ENCODE measurements around the gene GRID1.

The GRID1 gene

GRCh38 chr10:86355571-86356038 lies 11.0 kb downstream of the GRID1 start:
- H3K4me3 ChIP-seq (ENCODE audit: low read depth, low read length), result no peak overlapping the region

GRCh38 chr10:86354761-86355540 lies 11.6 kb downstream of the GRID1 start:
- no peak overlapping the region for H3K4me3 ChIP-seq (ENCODE audit: low read depth, low read length)

DNA sequence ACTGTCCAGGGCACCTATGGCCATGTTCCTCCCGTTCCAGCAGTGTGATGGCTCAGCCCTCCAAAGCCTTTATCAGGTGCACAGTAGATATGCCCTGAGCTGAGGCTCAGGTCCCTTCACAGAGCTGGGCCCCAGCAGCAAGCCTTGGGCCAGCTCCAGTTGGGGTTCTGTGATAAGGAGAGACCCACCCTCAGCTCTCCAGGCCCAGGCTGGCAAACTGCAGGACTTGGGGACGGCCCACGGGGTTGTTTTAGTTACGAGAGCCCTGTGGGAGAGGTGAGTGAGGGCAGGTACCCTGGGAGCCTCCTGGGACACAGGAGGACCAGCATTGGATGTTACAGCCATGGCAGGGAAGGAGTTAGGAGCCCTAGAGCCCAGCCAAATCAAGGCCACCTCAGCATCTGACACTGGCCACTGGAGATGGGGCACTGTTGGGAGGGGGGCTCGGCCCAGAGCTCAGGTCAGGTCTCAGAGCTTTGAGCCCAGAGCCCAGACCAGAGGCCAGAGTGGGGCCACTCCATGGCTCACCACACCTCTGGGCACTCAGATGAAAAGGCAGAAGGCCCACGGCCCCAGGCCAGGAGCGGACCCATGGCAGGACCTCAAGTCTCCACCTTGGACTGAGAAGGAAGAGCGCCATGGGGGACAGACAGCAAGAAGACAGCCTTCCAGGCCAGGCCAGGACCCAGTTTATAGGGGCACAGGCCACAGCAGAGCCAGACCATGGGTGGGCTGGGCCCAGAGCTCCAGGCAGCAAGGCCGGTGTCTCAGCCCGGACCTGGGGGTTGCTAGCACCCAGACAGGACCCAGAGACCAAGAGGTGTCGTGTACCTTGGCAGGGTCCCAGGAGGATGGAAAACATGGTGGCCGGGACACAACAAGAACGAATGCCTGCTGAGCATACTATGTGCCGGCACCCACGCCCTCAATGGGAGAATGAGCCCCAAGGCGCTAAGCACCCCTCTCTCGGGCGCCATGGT lies 12.8 kb downstream of the GRID1 start:
- H3K4me3 ChIP-seq (ENCODE audit: low read depth, low read length), result no peak overlapping the region

DNA sequence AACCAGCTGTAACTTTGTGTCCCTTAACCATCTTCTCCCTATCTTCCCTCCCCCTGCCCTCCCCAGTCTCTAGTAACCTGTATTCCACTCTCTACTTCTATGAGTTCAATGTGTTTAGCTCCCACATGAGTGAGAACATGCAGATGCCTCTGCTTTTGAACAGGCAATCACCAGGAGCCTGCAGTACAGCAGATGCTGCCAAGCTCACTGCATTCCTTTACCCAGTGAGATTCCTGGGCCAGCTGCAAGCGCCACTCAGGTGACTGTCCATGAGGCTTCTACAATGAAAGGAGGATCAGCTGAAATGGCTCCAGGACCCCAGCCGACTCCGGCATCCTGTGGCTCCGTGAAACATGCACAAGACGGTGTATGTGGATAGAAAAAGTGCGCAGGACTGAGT lies 15.7 kb downstream of the GRID1 start:
- H3K4me3 ChIP-seq (ENCODE audit: low read depth, low read length), result no peak overlapping the region

DNA sequence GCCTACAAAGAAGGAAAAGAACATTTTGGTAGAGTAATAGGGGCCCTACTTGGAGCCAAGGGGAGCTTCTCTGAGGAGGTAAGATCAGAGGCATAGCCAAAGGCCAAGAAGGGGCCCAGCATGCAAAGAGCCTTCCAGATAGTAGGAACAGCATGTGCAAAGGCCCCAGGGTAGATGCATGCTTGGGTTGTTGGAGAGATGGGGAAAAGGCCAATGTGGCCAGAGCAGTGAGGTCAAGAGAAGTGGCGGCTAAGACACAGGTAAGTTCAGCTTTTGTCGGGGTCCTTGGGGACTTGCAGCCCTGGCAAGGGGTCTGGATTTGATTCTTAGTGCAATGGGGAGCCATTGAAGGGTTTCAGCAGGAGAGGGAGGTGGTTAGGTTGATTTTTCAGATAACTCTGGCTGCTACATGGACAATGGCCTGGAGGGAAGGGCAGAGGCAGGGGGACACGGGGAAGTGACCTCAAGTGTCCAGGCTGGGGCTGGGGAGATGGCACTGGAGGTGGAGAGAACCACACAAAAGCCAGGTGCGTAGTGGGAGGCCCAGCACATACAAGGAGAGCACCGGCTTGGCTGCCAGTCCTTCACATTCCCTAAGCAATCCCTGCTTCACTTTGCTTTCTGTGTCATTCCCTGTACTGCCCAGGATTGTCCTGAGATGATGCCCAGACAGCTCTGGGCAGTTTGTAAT lies 16.5 kb downstream of the GRID1 start:
- no peak overlapping the region for H3K4me3 ChIP-seq (ENCODE audit: low read depth, low read length)

GRCh38 chr10:86349474-86349873 lies 17.1 kb downstream of the GRID1 start:
- H3K4me3 ChIP-seq (ENCODE audit: low read depth, low read length), result no peak overlapping the region

DNA sequence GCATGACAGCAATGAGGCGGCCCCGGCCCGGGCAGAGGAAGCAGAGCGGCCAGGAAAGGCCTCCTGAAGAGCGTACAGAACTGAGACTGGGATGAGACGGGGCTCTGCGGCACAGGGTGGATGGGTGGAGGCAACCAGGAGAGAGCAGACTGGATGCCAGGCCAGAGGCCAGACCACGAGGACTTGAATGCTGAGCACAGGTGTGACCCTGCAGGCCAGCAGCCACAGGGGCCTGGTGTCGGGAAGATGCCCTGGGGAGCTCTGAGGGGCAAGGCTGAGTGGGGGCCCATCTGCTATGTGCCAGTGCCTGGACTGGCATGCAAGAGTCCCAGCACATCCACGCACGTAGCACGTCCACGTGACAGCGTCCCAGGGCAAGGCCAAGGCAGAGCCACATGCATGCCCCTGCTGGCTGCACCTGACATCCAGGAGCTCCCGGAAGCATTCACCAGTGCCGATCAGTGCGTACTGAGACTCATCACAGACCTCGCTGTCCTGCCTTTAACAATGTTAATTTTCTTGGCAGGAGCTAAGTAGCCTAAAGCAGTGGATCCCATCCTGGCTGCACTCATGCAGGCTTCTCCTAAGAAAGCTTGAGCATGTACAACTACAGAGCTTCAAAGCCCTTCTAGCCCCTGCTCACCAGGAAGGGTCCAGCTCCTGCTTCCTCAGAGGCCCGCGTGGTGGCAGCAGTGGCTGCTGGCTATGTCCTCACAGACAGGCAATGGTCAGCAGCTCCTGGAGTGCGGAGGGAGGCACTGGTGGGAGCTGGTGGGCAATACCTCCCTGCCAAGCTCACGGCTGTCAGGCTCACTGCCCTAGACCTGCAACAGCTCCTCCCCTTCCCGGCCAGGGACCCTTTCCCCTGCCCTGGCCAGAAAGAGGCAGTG lies 18.0 kb downstream of the GRID1 start:
- H3K4me3 ChIP-seq (ENCODE audit: low read depth, low read length), result no peak overlapping the region

DNA sequence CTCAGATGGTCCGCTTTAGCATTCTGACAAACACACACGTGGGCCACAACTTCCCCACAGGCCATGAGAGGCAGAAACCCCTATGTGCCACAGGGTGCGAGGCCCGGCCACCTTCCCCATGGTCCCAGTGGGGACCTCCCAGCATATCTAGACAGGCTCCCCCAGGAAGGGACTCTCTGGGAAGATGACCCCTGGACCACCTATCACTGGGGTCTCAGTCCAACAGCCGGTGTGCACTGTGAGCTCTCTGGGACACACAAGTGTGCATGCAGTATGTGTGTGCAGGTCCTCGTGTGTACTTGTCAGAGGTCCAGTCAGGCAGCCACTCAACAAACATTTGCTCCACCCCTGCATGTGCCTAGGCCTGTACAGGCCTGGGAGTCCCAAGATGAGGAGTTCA lies 18.7 kb downstream of the GRID1 start:
- H3K4me3 ChIP-seq (ENCODE audit: low read depth, low read length), result no peak overlapping the region

- H3K4me3 ChIP-seq (ENCODE audit: low read depth, low read length), result no peak overlapping the region
Observed at GRCh38 chr10:86346799-86347665, 19.6 kb downstream of the GRID1 start.

GRCh38 chr10:86345859-86346798 lies 20.5 kb downstream of the GRID1 start:
- H3K4me3 ChIP-seq (ENCODE audit: low read depth, low read length), result no peak overlapping the region

DNA sequence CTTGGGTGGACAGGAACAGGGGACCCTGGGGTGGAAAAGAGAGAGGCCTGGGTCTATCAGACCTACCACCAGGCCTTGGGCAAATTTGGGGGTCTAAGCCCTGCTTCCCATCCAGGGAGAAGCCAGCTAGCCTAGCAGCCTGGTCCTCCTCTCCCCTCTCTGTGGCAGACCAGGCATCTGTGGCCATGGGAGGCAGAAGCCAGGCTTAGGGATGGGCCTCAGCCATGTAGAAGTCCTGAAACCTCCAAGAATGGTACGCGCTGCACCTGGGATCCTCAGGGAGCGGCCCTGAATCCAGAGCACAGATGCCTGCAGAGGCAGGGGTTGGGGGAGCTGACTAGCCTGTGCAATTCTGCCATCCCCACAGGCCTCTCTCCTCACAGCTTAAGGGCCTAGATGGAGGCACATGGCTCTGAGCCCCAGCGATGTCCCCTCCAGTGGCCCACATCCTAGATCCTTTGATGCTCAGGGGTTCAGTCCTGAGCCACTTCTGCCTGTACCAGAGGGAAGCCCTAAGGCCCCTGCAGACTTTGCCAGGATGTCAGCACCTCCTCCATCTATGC lies 21.2 kb downstream of the GRID1 start:
- no peak overlapping the region for H3K4me3 ChIP-seq (ENCODE audit: low read depth, low read length)

DNA sequence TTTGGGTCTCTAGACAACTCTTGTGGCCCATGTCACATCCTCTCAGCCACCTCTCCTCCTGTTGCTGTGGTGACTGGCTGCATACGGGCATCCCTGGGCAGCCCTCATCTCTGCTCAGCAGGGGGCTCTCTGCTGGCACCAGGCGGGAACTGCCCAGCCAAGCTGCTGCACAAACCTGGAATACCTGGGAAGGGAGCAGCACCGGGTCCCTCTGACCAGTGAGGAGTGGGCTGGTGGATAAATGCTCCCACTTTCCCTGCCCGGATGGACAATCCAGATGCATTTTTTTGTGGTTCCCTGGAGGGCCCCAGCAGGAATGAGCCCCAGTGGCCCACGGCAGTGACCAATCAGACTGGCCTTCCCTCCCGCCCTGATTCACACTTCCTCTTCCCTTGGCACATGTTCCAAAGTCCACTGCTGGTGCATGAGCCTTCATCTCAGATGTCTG lies 21.9 kb downstream of the GRID1 start:
- H3K4me3 ChIP-seq (ENCODE audit: low read depth, low read length), result no peak overlapping the region

DNA sequence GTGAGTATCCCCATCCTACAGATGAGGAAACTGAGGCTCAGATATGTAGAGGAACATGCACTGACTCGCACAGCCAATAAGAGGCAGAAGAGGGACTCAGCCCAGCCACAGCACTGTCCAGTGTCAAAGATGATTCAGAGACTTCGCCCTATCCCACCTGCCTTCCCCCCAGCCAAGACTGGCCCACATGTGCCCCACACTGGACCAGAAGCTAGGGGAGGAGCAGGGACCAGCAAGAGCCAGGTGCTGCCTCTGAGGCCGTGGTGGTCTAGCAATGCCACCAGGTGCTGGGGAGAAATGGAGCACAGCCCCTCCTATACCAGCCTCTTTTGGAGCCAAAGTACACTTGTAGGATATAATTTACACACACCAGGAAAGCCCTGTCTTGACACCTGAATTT lies 22.3 kb downstream of the GRID1 start:
- H3K4me3 ChIP-seq (ENCODE audit: low read depth, low read length), result no peak overlapping the region

DNA sequence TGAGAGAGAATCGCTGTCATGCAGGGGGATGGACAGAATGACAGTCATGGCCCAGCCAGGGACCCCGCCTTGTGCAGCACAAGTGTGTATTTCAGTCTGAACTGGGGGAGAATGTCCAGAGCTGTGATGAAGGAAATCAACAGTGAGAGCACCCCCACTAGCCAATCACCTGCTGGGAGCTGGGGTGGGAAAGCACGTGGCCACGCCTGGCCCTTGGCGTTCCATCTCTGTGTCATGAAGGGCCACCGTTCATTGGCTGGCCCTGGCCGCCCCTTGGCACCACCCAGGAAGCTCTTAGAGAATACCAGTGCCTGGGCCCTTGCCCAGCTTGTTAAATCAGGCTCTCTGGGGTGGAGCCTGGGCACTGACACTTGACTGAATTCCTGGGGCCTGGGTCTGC lies 22.8 kb downstream of the GRID1 start:
- H3K4me3 ChIP-seq (ENCODE audit: low read depth, low read length), result no peak overlapping the region

DNA sequence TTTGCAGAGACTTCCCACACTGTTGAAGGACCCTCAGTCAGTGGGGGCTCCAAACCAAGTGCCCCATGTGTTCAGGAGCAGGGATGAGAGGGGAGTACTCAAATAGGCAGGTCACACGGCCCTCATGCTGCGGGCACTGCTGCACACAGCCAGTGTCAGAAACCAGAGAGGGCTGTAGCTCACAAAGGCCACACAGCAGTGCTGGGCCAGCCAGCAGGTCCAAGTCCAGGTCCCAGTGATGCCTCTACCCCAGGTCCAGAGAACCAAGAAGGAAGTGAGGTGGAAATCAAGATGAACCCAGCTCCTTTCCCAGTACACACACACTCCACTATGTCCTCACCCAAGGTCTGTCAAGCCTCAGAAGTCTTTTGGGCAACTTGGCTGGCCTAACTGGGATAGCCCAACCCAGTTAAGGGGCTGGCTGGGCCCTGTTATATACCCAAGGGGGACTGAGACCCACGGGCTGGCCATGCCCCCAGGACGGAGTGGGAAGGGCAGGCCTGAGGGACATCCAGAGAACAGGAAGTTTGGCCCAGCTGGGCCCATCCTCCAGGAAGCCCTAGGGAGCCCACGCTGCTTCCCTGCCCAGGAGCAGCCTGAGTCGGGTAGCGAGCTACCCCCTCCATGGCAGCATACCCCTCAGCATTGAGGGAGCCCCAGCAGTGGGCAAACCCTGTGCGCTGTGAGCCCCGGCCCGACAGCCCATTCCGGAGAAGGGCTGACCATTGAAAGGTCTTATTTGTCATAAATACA lies 24.3 kb downstream of the GRID1 start:
- H3K4me3 ChIP-seq (ENCODE audit: low read depth, low read length), result no peak overlapping the region

DNA sequence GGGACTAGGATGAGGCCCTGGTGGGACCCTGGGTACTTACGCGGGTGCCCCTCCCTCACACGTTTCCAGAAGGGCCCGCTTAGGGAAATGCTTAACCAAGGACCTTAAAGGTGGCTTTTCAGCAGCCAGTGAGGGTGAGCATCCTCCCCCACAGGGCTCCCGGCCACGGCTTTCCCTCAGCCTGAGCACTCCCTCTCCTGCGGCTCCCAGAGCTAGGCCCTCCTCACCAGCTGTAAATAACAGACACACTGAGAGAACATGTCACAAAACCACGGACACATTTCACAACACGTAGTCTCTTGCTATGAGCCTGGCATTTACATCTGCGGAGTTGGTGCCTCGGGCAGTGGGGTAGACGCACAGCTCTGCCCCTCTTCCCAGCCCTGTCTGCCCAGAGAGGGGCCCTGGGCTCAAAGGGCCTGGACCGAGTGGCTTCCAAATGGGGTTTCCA lies 25.2 kb downstream of the GRID1 start:
- H3K4me3 ChIP-seq (ENCODE audit: low read depth, low read length), result no peak overlapping the region

DNA sequence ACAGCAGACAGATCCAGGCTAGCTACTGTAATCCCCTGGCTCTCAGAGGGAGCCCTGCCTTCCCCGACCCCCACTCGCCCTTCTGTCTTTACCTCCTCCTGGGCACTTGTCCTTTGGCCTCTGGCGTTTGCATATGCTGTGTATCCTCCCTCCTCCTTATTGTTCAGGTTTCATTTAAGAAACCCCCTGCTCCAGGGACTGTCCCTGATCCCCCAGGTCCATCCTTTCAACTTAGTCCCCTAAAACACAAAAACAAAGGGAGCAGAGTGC lies 25.7 kb downstream of the GRID1 start:
- H3K4me3 ChIP-seq (ENCODE audit: low read depth, low read length), result no peak overlapping the region
